GM12878 (cell line): ENCODE measurements around the gene RIPK4.

ENCODE experiments used
- CEBPZ ChIP-seq: fragments of 150-350 bp; IDR thresholded peaks from 2 replicates; pipeline ENCODE4 v1.6.1; 2016; ENCODE audit warnings: low read depth, low read length
- CTCF ChIP-seq, 3 experiments: IDR thresholded peaks in 2 of 3; conservative IDR thresholded peaks in 1 of 3; 2 replicates each; pipeline ENCODE4 v1.5.1; 2011; ENCODE audit warnings: low read depth in 3 of 3, low read length in 3 of 3, mild to moderate bottlenecking in 3 of 3, control low read depth in 2 of 3, moderate library complexity in 2 of 3, inconsistent platforms in 1 of 3, mixed read lengths in 1 of 3; ENCODE audit not compliant: control insufficient read depth in 2 of 3, insufficient read depth in 1 of 3; ENCODE audit errors: extremely low read depth in 1 of 3
- GABPA ChIP-seq: IDR thresholded peaks from 2 replicates; pipeline ENCODE4 v1.6.1; 2014; ENCODE audit warnings: antibody characterized with exemption, low read depth, mild to moderate bottlenecking, inconsistent platforms
- POLR2A ChIP-seq: IDR thresholded peaks from 2 replicates; pipeline ENCODE4 v1.6.1; 2011; ENCODE audit warnings: low read depth, mild to moderate bottlenecking, low read length
- PRDM15 ChIP-seq: fragments of 450-650 bp; formaldehyde crosslinking; IDR thresholded peaks from 2 replicates; pipeline ENCODE4 v1.4.0; 2020; ENCODE audit warnings: mild to moderate bottlenecking, moderate library complexity
- RAD21 ChIP-seq: IDR thresholded peaks from 2 replicates; pipeline ENCODE4 v1.6.1; 2011; ENCODE audit warnings: mild to moderate bottlenecking, low read depth, low read length, moderate library complexity; ENCODE audit not compliant: insufficient read depth
- RAD51 ChIP-seq: fragments of 450-650 bp; IDR thresholded peaks from 2 replicates; pipeline ENCODE4 v1.6.1; 2016; ENCODE audit warnings: moderate library complexity, mild to moderate bottlenecking, inconsistent platforms
- SREBF2 ChIP-seq: IDR thresholded peaks from 2 replicates; pipeline ENCODE4 v1.6.1; 2012; ENCODE audit warnings: mild to moderate bottlenecking, low read length
- ZBTB11 ChIP-seq: fragments of 450-650 bp; formaldehyde crosslinking; IDR thresholded peaks from 2 replicates; pipeline ENCODE4 v1.5.0; 2022; ENCODE audit warnings: mild to moderate bottlenecking, missing genetic modification characterization
- ZNF274 ChIP-seq: IDR thresholded peaks from one replicate; pipeline ENCODE4 v1.8.0; 2011; ENCODE audit not compliant: insufficient read length, insufficient read depth
- ZNF592 ChIP-seq: fragments of 450-650 bp; IDR thresholded peaks from 2 replicates; pipeline ENCODE4 v1.6.1; 2017; ENCODE audit warnings: mild to moderate bottlenecking, moderate library complexity
- ZNF622 ChIP-seq: fragments of 450-650 bp; IDR thresholded peaks from 2 replicates; pipeline ENCODE4 v1.6.1; 2017; ENCODE audit warnings: mild to moderate bottlenecking, inconsistent platforms

GRCh38 chr21:41706678-41707077 lies 60.2 kb downstream of the RIPK4 start:
- TF ChIP-seq SREBF2 (no peak), CEBPZ (no peak), CTCF (IDR thresholded peaks at IDR 0.05 in 2 of 3, conservative IDR thresholded peaks at IDR 0.05 in 1 of 3; ENCODE audit: control insufficient read depth in 2 of 3, extremely low read depth in 1 of 3, insufficient read depth in 1 of 3, low read depth in 3 of 3, low read length in 3 of 3) (no peak), RAD21 (no peak), ZNF622 (no peak), RAD51 (no peak), ZNF274 (no peak), GABPA (no peak), ZBTB11 (CRISPR knock-in tag) (no peak), POLR2A (no peak), ZNF592 (no peak), PRDM15 (CRISPR knock-in tag) (no peak)
